ENCODE results near the gene SLC1A7. TPM values are rescaled to one million over a fixed set of nuclear protein-coding genes. Genes with fewer than 3 reads are reported as not detected.

Gene SLC1A7
- total RNA-seq, 1 experiment from 2014 or later = 0.31 TPM

DNA sequence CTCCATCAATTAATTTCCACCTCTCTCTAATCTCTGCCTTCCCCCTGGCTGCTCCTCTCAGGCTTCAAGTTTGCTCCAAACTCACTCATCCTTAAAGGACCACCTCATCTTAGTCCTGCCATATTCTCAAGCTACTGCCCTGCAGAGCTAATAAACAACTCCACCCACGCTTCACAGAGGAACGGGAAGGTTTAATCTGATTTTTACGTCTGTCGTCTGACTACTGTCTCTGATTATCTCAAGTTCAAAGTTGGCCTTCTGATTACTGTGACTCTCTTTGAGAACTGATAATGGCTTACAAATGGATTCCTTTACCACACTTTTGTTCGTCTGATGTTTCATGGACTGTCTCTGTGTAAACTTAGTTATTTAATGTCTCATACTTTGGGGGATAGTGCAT, 46.6 kb upstream of the SLC1A7 start:
- Histone ChIP-seq H3K4me3 (ENCODE audit: low read depth in 2 of 2, low read length in 2 of 2) (no peak overlapping the region), H3K4me1 (ENCODE audit: control insufficient read depth, insufficient read depth, low read length) (no peaks in the 10 kb centered on the region), H3K9me3 (ENCODE audit: control insufficient read depth, insufficient read depth, low read depth, low read length) (no peaks in the 10 kb centered on the region), H3K27me3 (ENCODE audit: control insufficient read depth, insufficient read depth, low read length) (no peaks in the 10 kb centered on the region), H3K36me3 (ENCODE audit: control insufficient read depth, insufficient read depth, low read length) (no peaks in the 10 kb centered on the region), H3K27ac (ENCODE audit: low read length) (no peak overlapping the region)
- DNase-seq (ENCODE audit: low read depth, low spot score) = no peak
- CTCF ChIA-PET = interaction anchor here (0.6 kb wide), 1 partner anchor 205 kb away, joined by 3 read pairs; no protein-coding TSS in a partner anchor
- in situ Hi-C loops (cut with HindIII; ENCODE audit: low pct_unique_long_range_greater_than_20kb, low sequenced_read_pairs) = no loop called here
- no TSS peak for BruUV-seq (replicated peaks)
- TF ChIP-seq, protein P1, sequence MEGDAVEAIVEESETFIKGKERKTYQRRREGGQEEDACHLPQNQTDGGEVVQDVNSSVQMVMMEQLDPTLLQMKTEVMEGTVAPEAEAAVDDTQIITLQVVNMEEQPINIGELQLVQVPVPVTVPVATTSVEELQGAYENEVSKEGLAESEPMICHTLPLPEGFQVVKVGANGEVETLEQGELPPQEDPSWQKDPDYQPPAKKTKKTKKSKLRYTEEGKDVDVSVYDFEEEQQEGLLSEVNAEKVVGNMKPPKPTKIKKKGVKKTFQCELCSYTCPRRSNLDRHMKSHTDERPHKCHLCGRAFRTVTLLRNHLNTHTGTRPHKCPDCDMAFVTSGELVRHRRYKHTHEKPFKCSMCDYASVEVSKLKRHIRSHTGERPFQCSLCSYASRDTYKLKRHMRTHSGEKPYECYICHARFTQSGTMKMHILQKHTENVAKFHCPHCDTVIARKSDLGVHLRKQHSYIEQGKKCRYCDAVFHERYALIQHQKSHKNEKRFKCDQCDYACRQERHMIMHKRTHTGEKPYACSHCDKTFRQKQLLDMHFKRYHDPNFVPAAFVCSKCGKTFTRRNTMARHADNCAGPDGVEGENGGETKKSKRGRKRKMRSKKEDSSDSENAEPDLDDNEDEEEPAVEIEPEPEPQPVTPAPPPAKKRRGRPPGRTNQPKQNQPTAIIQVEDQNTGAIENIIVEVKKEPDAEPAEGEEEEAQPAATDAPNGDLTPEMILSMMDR (IDR thresholded peaks at IDR 0.05) = no peak
- POLR2A ChIA-PET = interaction anchor here (0.6 kb wide), 1 partner anchor 19 kb away, joined by 8 read pairs; no protein-coding TSS in a partner anchor
- ATAC-seq = no peak
- intact Hi-C loops (cut with micrococcal nuclease; ENCODE audit: unreplicated experiment) = loop anchor here (10.0 kb wide), 1 partner anchor 284 kb away; no protein-coding TSS in a partner anchor

DNA sequence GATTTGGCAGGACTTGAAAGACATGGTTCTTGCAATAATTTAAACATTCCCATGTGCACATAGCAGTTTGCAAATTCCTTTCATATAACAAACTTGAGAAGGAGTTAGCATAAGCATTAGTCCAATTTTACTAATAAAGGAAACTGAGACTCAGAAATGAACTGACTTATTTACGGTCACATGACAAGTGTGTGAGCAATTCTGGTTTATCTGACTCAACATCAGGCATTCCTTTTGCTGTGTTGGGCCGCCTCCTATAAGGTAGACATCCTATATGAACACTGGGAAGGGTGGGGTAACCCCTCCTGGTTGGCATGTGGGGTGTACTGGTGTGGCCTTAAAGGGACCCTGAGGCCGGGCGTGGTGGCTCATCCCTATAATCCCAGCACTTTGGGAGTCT, 45.7 kb upstream of the SLC1A7 start:
- in situ Hi-C loops (cut with HindIII; ENCODE audit: low pct_unique_long_range_greater_than_20kb, low sequenced_read_pairs) = no loop called here
- Histone ChIP-seq H3K36me3 (ENCODE audit: control insufficient read depth, insufficient read depth, low read length) (no peaks in the 10 kb centered on the region), H3K4me1 (ENCODE audit: control insufficient read depth, insufficient read depth, low read length) (no peaks in the 10 kb centered on the region), H3K27me3 (ENCODE audit: control insufficient read depth, insufficient read depth, low read length) (no peaks in the 10 kb centered on the region), H3K4me3 (ENCODE audit: low read depth in 2 of 2, low read length in 2 of 2) (no peak overlapping the region), H3K9me3 (ENCODE audit: control insufficient read depth, insufficient read depth, low read depth, low read length) (no peaks in the 10 kb centered on the region), H3K27ac (ENCODE audit: low read length) (no peak overlapping the region)
- TF ChIP-seq, protein P1 (IDR thresholded peaks at IDR 0.05) = no peak
- TF ChIP-seq, protein P2, sequence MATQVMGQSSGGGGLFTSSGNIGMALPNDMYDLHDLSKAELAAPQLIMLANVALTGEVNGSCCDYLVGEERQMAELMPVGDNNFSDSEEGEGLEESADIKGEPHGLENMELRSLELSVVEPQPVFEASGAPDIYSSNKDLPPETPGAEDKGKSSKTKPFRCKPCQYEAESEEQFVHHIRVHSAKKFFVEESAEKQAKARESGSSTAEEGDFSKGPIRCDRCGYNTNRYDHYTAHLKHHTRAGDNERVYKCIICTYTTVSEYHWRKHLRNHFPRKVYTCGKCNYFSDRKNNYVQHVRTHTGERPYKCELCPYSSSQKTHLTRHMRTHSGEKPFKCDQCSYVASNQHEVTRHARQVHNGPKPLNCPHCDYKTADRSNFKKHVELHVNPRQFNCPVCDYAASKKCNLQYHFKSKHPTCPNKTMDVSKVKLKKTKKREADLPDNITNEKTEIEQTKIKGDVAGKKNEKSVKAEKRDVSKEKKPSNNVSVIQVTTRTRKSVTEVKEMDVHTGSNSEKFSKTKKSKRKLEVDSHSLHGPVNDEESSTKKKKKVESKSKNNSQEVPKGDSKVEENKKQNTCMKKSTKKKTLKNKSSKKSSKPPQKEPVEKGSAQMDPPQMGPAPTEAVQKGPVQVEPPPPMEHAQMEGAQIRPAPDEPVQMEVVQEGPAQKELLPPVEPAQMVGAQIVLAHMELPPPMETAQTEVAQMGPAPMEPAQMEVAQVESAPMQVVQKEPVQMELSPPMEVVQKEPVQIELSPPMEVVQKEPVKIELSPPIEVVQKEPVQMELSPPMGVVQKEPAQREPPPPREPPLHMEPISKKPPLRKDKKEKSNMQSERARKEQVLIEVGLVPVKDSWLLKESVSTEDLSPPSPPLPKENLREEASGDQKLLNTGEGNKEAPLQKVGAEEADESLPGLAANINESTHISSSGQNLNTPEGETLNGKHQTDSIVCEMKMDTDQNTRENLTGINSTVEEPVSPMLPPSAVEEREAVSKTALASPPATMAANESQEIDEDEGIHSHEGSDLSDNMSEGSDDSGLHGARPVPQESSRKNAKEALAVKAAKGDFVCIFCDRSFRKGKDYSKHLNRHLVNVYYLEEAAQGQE (IDR thresholded peaks at IDR 0.05; ENCODE audit: insufficient read depth in 1 of 2, low read depth in 2 of 2, low read length in 1 of 2) = no peak
- no peak for TF ChIP-seq POLR2AphosphoS5 (IDR thresholded peaks at IDR 0.05; ENCODE audit: low read depth, low read length)
- TF ChIP-seq SIN3A (IDR thresholded peaks at IDR 0.05; ENCODE audit: borderline replicate concordance, insufficient read depth, low read depth, low read length) = no peak
- TF ChIP-seq TCF7L2 (IDR thresholded peaks at IDR 0.05; ENCODE audit: low read depth, low read length) = no peak
- no TSS peak for BruUV-seq (replicated peaks)
- ChIA-PET POLR2A (no interaction called here), CTCF (no interaction called here)
- DNase-seq (ENCODE audit: low read depth, low spot score) (no peak), ATAC-seq (no peak)
- intact Hi-C loops (cut with micrococcal nuclease; ENCODE audit: unreplicated experiment) = loop anchor here (10.0 kb wide), 1 partner anchor 283 kb away; no protein-coding TSS in a partner anchor
